ENCODE results near the gene TRIO.

TRIO gene

DNA sequence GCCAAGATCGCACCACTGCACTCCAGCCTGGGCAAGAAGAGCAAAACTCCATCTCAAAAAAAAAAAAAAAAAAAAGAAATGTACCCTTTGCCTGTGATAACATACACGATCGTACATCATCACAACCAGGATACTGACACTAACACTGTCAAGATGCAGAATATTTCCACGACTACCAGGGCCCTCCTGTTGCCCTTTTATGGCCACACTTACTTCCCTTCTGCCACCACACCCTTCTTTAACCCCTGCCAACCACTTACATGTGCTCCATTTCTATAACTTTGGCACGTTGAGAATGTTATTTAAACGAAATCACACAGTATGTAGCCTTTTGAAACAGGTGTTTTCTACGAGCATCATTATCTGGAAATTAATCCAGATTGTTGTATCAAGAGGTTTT, 369.4 kb downstream of the TRIO start:
- H3F3A ChIP-seq (ENCODE audit: insufficient read depth): no peaks in the 10 kb centered on the region
- no peak for TF ChIP-seq EZH2phosphoT487 (conservative IDR thresholded peaks at IDR 0.05; ENCODE audit: low read length)
- TF ChIP-seq, protein P1, sequence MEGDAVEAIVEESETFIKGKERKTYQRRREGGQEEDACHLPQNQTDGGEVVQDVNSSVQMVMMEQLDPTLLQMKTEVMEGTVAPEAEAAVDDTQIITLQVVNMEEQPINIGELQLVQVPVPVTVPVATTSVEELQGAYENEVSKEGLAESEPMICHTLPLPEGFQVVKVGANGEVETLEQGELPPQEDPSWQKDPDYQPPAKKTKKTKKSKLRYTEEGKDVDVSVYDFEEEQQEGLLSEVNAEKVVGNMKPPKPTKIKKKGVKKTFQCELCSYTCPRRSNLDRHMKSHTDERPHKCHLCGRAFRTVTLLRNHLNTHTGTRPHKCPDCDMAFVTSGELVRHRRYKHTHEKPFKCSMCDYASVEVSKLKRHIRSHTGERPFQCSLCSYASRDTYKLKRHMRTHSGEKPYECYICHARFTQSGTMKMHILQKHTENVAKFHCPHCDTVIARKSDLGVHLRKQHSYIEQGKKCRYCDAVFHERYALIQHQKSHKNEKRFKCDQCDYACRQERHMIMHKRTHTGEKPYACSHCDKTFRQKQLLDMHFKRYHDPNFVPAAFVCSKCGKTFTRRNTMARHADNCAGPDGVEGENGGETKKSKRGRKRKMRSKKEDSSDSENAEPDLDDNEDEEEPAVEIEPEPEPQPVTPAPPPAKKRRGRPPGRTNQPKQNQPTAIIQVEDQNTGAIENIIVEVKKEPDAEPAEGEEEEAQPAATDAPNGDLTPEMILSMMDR (IDR thresholded peaks at IDR 0.05; ENCODE audit: insufficient read depth, low read length, poor library complexity, severe bottlenecking): no peak
- H3K9ac ChIP-seq (ENCODE audit: low read length): no peak overlapping the region
- no peaks in the 10 kb centered on the region for H3K79me2 ChIP-seq (ENCODE audit: insufficient read depth, low read length)
- H3K4me3 ChIP-seq (ENCODE audit: insufficient read depth, low read length, poor library complexity, severe bottlenecking): no peak overlapping the region
- no peaks in the 10 kb centered on the region for H3K27me3 ChIP-seq (ENCODE audit: low read length)
- H3K4me2 ChIP-seq (ENCODE audit: low read depth, low read length, poor library complexity, severe bottlenecking): no peak overlapping the region
- no peak overlapping the region for H3K27ac ChIP-seq (ENCODE audit: low read depth, low read length)
- H2AFZ ChIP-seq (ENCODE audit: low read depth, low read length, severe bottlenecking): no peak overlapping the region
- no peaks in the 10 kb centered on the region for H4K20me1 ChIP-seq (ENCODE audit: low read depth, low read length)
- peaks cover 7% of the 10 kb centered on the region; the same call in 1 of the 2 replicates for H3K9me3 ChIP-seq (ENCODE audit: insufficient read depth, low read length)
- H3K36me3 ChIP-seq (ENCODE audit: low read length): no peaks in the 10 kb centered on the region
- no peaks in the 10 kb centered on the region for H3K9me2 ChIP-seq (replicated peaks; ENCODE audit: insufficient read depth, low read length)

DNA sequence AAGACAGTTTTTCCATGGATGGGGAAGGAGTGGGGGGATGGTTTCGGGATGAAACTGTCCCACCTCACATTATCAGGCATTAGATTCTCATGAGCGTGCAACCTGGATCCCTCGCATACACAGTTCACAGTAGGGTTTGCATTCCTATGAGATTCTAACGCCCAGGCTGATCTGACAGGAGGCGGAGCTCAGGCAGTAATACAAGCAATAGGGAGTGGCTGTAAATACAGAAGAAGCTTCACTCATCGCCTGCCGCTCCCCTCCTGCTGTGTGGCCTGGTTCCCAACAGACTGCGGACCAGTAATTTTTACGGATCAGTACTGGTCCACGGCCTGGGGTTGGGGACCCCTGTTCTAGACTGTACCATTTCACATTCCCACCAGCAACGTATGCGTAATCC, 370.1 kb downstream of the TRIO start:
- Histone ChIP-seq H4K20me1 (ENCODE audit: low read depth, low read length) (no peaks in the 10 kb centered on the region), H2AFZ (ENCODE audit: low read depth, low read length, severe bottlenecking) (no peak overlapping the region), H3K4me3 (ENCODE audit: insufficient read depth, low read length, poor library complexity, severe bottlenecking) (no peak overlapping the region), H3K9ac (ENCODE audit: low read length) (no peak overlapping the region), H3K27ac (ENCODE audit: low read depth, low read length) (no peak overlapping the region), H3K36me3 (ENCODE audit: low read length) (no peaks in the 10 kb centered on the region), H3K27me3 (ENCODE audit: low read length) (no peaks in the 10 kb centered on the region), H3K4me2 (ENCODE audit: low read depth, low read length, poor library complexity, severe bottlenecking) (no peak overlapping the region), H3K9me2 (replicated peaks; ENCODE audit: insufficient read depth, low read length) (no peaks in the 10 kb centered on the region), H3K79me2 (ENCODE audit: insufficient read depth, low read length) (no peaks in the 10 kb centered on the region), H3K9me3 (ENCODE audit: insufficient read depth, low read length) (peaks cover 7% of the 10 kb centered on the region; the same call in 1 of the 2 replicates), H3F3A (ENCODE audit: insufficient read depth) (no peaks in the 10 kb centered on the region)
- TF ChIP-seq, protein P1 (IDR thresholded peaks at IDR 0.05; ENCODE audit: insufficient read depth, low read length, poor library complexity, severe bottlenecking): no peak
- TF ChIP-seq EZH2phosphoT487 (conservative IDR thresholded peaks at IDR 0.05; ENCODE audit: low read length): no peak

DNA sequence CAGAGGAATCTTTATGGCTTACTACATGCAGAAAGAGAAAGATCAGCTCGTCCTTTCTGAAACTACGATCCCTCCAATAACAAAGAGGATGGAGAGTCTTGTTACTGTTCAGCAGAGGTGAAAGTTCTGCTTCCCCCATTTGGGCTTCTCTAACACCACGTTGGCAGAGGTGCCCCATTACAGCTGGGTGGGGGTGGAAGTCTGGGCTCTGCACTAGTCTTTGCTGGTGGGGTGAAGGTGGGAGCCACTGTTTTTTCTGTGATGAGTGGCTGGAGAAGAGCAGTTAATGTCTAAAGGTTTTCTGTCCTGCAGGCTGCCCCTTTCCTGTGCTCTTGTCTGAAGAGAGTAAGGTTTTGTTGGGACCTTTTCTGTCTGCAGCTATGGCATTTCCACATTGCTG, 373.8 kb downstream of the TRIO start:
- no peaks in the 10 kb centered on the region for H3K27me3 ChIP-seq (ENCODE audit: low read length)
- H3K27ac ChIP-seq (ENCODE audit: low read depth, low read length): no peak overlapping the region
- H3K79me2 ChIP-seq (ENCODE audit: insufficient read depth, low read length): no peaks in the 10 kb centered on the region
- H3K4me3 ChIP-seq (ENCODE audit: insufficient read depth, low read length, poor library complexity, severe bottlenecking): no peak overlapping the region
- H3K36me3 ChIP-seq (ENCODE audit: low read length): no peaks in the 10 kb centered on the region
- no peak overlapping the region for H3K4me2 ChIP-seq (ENCODE audit: low read depth, low read length, poor library complexity, severe bottlenecking)
- H2AFZ ChIP-seq (ENCODE audit: low read depth, low read length, severe bottlenecking): no peak overlapping the region
- H3K9me2 ChIP-seq (replicated peaks; ENCODE audit: insufficient read depth, low read length): no peaks in the 10 kb centered on the region
- no peaks in the 10 kb centered on the region for H3F3A ChIP-seq (ENCODE audit: insufficient read depth)
- no peaks in the 10 kb centered on the region for H4K20me1 ChIP-seq (ENCODE audit: low read depth, low read length)
- no peak for TF ChIP-seq EZH2phosphoT487 (conservative IDR thresholded peaks at IDR 0.05; ENCODE audit: low read length)
- TF ChIP-seq, protein P1 (IDR thresholded peaks at IDR 0.05; ENCODE audit: insufficient read depth, low read length, poor library complexity, severe bottlenecking): no peak
- H3K9me3 ChIP-seq (ENCODE audit: insufficient read depth, low read length): peaks cover 7% of the 10 kb centered on the region; the same call in 1 of the 2 replicates
- H3K9ac ChIP-seq (ENCODE audit: low read length): no peak overlapping the region
